H1 (cell line): ENCODE measurements around the gene DBF4B.

Source experiments
- MAX ChIP-seq: IDR thresholded peaks from 2 replicates; pipeline ENCODE4 v1.6.1; 2012; ENCODE audit warnings: inconsistent platforms
- POLR2AphosphoS5 ChIP-seq: IDR thresholded peaks from 2 replicates; pipeline ENCODE4 v1.6.1; 2011; ENCODE audit warnings: low read depth, low read length

- TF ChIP-seq POLR2AphosphoS5 (no peak), MAX (no peak)
Observed at GRCh38 chr17:44780845-44781480, 72.5 kb downstream of the DBF4B start.
